Panc1 (cell line): ENCODE results near the gene SLAMF7. TPM values are rescaled to one million over a fixed set of nuclear protein-coding genes. Genes with fewer than 3 reads are reported as not detected.

ENCODE experiments used
- ATAC-seq: fragments of 200-7000 bp; cut with Tn5 transposase; 2 replicates; pipeline ENCODE4 v1.9.1; 2020; ENCODE audit warnings: mild to moderate bottlenecking, moderate library complexity
- BruUV-seq: library from RNA; stranded (reverse); fragments of 400-500 nt; replicated peaks from 2 replicates; lab custom pipeline; 2021; lab: Mats Ljungman, UMichigan
- CTCF ChIA-PET: fragments of 300-600 bp; sonication (Branson Sonifier 250); formaldehyde crosslinking; loops from one replicate; lab custom pipeline; 2022; ENCODE audit warnings: antibody characterized with exemption; lab: Charles Lee
- POLR2A ChIA-PET: fragments of 300-600 bp; sonication (Branson Sonifier 250); formaldehyde crosslinking; loops from one replicate; lab custom pipeline; 2022; ENCODE audit warnings: antibody characterized with exemption; lab: Charles Lee
- DNase-seq: peaks from one replicate; pipeline ENCODE4 v3.0.0-alpha.2; 2010; ENCODE audit warnings: low read depth, low spot score
- H3K27ac ChIP-seq: 2 replicates; pipeline ENCODE4 v1.5.1; 2011; ENCODE audit warnings: mild to moderate bottlenecking, low read length, inconsistent platforms
- H3K27me3 ChIP-seq: fragments of 200-500 bp; sonication (Bioruptor generic); 2 replicates; pipeline ENCODE4 v1.6.0; 2014; ENCODE audit warnings: low read length, inconsistent platforms; ENCODE audit not compliant: control insufficient read depth, insufficient read depth
- H3K36me3 ChIP-seq: fragments of 200-500 bp; sonication (Bioruptor generic); 2 replicates; pipeline ENCODE4 v1.5.1; 2014; ENCODE audit warnings: inconsistent platforms, mild to moderate bottlenecking, low read length, moderate library complexity; ENCODE audit not compliant: control insufficient read depth, insufficient read depth
- H3K4me1 ChIP-seq: 2 replicates; pipeline ENCODE4 v1.5.1; 2011; ENCODE audit warnings: inconsistent platforms, mild to moderate bottlenecking, low read length, moderate library complexity; ENCODE audit not compliant: control insufficient read depth, insufficient read depth
- H3K4me3 ChIP-seq, 2 experiments: 2 replicates each; pipeline ENCODE4 v1.5.1; 2011 to 2012; ENCODE audit warnings: low read depth in 2 of 2, low read length in 2 of 2, mild to moderate bottlenecking in 2 of 2, inconsistent platforms in 1 of 2, moderate library complexity in 1 of 2
- H3K9me3 ChIP-seq: fragments of 200-500 bp; sonication (Bioruptor generic); 2 replicates; pipeline ENCODE4 v1.5.1; 2014; ENCODE audit warnings: low read depth, mild to moderate bottlenecking, inconsistent platforms, low read length, moderate library complexity; ENCODE audit not compliant: control insufficient read depth, insufficient read depth
- CTCF ChIP-seq: fragments of 450-650 bp; IDR thresholded peaks from 2 replicates; pipeline ENCODE4 v1.5.1; 2017; ENCODE audit warnings: mild to moderate bottlenecking
- POLR2AphosphoS5 ChIP-seq: IDR thresholded peaks from 2 replicates; pipeline ENCODE4 v1.6.1; 2012; ENCODE audit warnings: mild to moderate bottlenecking, low read depth, low read length, moderate library complexity
- SIN3A ChIP-seq: IDR thresholded peaks from 2 replicates; pipeline ENCODE4 v1.6.1; 2012; ENCODE audit warnings: low read depth, mild to moderate bottlenecking, low read length, moderate library complexity, borderline replicate concordance; ENCODE audit not compliant: insufficient read depth
- TCF7L2 ChIP-seq: IDR thresholded peaks from 2 replicates; pipeline ENCODE4 v1.6.1; 2011; ENCODE audit warnings: mild to moderate bottlenecking, low read depth, low read length, inconsistent platforms
- in situ Hi-C: cut with HindIII; loops from 2 replicates; pipeline ENCODE4 v1.10.0; 2016; ENCODE audit warnings: low sequenced_read_pairs, low pct_unique_long_range_greater_than_20kb
- intact Hi-C: fragments of 100-400 bp; cut with micrococcal nuclease; formaldehyde crosslinking; loops from one replicate; pipeline ENCODE4 v1.10.0; 2022; ENCODE audit not compliant: unreplicated experiment
- total RNA-seq: library from RNA; stranded (reverse); gene quantifications from one replicate; pipeline ENCODE4 v1.2.1, GENCODE V29; 2021; ENCODE audit not compliant: unreplicated experiment
- TF ChIP-seq, protein P1 (sequence below), 2 experiments: IDR thresholded peaks; 2 replicates each; pipeline ENCODE4 v1.6.1; 2011 to 2012; ENCODE audit warnings: low read depth in 2 of 2, control low read depth in 1 of 2, low read length in 1 of 2, mild to moderate bottlenecking in 1 of 2, moderate library complexity in 1 of 2; ENCODE audit not compliant: insufficient read depth in 1 of 2

Gene SLAMF7
- total RNA-seq, 1 experiment from 2014 or later = 0.21 TPM

GRCh38 chr1:160741092-160741501 is 2.0 kb downstream of the SLAMF7 start:
- H3K27ac ChIP-seq = no peak overlapping the region
- ATAC-seq = no peak
- in situ Hi-C loops (no loop called here), intact Hi-C loops (no loop called here)
- H3K36me3 ChIP-seq = no peaks in the 10 kb centered on the region
- no peaks in the 10 kb centered on the region for H3K9me3 ChIP-seq
- ChIA-PET CTCF (interaction anchor here (0.5 kb wide), 1 partner anchor 11 kb away, joined by 3 read pairs; no protein-coding TSS in a partner anchor), POLR2A (interaction anchor here (0.6 kb wide), 1 partner anchor 26 kb away, joined by 3 read pairs; no protein-coding TSS in a partner anchor)
- no peaks in the 10 kb centered on the region for H3K4me1 ChIP-seq
- H3K4me3 ChIP-seq = no peak overlapping the region
- BruUV-seq = no TSS peak
- no peak for DNase-seq
- TF ChIP-seq CTCF (no peak), POLR2AphosphoS5 (no peak), TCF7L2 (no peak), SIN3A (no peak)
- TF ChIP-seq, protein P1, sequence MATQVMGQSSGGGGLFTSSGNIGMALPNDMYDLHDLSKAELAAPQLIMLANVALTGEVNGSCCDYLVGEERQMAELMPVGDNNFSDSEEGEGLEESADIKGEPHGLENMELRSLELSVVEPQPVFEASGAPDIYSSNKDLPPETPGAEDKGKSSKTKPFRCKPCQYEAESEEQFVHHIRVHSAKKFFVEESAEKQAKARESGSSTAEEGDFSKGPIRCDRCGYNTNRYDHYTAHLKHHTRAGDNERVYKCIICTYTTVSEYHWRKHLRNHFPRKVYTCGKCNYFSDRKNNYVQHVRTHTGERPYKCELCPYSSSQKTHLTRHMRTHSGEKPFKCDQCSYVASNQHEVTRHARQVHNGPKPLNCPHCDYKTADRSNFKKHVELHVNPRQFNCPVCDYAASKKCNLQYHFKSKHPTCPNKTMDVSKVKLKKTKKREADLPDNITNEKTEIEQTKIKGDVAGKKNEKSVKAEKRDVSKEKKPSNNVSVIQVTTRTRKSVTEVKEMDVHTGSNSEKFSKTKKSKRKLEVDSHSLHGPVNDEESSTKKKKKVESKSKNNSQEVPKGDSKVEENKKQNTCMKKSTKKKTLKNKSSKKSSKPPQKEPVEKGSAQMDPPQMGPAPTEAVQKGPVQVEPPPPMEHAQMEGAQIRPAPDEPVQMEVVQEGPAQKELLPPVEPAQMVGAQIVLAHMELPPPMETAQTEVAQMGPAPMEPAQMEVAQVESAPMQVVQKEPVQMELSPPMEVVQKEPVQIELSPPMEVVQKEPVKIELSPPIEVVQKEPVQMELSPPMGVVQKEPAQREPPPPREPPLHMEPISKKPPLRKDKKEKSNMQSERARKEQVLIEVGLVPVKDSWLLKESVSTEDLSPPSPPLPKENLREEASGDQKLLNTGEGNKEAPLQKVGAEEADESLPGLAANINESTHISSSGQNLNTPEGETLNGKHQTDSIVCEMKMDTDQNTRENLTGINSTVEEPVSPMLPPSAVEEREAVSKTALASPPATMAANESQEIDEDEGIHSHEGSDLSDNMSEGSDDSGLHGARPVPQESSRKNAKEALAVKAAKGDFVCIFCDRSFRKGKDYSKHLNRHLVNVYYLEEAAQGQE (IDR thresholded peaks at IDR 0.05; ENCODE audit: insufficient read depth in 1 of 2, low read depth in 2 of 2, low read length in 1 of 2) = no peak
- H3K27me3 ChIP-seq = peaks cover 3% of the 10 kb centered on the region; the same call in 1 of the 2 replicates

DNA sequence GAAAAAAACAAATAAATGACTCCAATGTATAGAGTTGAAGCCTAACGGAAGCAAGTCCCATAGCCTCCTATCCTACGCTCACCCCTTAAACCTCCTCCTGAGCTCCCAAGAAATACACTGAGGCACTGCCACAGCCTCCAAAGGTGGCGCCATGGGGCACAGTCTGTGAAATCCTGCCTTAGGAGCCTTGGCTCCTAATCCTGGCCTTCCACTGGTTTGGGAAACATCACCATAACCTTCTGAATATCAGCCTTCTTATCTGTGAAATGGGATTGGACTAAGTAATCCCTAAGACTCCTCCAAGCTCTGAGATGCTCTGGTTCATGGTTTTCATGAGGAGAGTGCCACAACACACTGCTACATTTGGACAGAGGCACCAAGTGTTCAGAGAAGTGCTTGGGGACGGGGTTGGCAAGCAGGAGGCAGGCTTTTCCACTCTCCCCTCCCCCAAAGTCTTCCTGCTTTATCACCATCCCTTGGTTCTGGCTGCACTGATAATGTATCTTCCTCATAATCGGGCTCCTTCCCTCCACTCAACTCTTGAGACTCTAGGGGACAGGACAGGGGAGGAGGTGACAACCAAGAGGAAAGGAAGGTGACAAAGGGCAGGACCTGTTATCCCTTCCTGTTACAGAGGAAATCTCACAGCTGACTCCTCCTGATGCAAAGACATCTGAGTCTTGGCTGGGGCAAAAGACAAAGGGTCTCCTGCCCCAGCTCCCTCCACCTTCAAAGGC is 2.7 kb downstream of the SLAMF7 start:
- ChIA-PET CTCF (interaction anchor here (0.5 kb wide), 1 partner anchor 12 kb away, joined by 3 read pairs; no protein-coding TSS in a partner anchor), POLR2A (no interaction called here)
- no peaks in the 10 kb centered on the region for H3K4me1 ChIP-seq
- peaks cover 5% of the 10 kb centered on the region; the same call in 1 of the 2 replicates for H3K27me3 ChIP-seq
- BruUV-seq = no TSS peak
- DNase-seq = no peak
- H3K9me3 ChIP-seq = no peaks in the 10 kb centered on the region
- no peak overlapping the region for H3K27ac ChIP-seq
- intact Hi-C loops = no loop called here
- no peak for ATAC-seq
- in situ Hi-C loops = no loop called here
- no peak overlapping the region for H3K4me3 ChIP-seq
- no peaks in the 10 kb centered on the region for H3K36me3 ChIP-seq
- TF ChIP-seq, protein P1 (IDR thresholded peaks at IDR 0.05; ENCODE audit: insufficient read depth in 1 of 2, low read depth in 2 of 2, low read length in 1 of 2) = no peak
- no peak for TF ChIP-seq SIN3A
